Effector memory CD4-positive, alpha-beta T cell (primary cell): ENCODE data around the gene PNPLA2.
A peak's percentile ranks its signal among the peaks of the same experiment; 100 is the strongest.

Source experiments
- DNase-seq, 3 donors: peaks; one replicate each; pipeline ENCODE4 v3.0.0-alpha.2; 2020
- H3K27ac ChIP-seq: 2 replicates; pipeline ENCODE4 v1.7.0; 2013; ENCODE audit warnings: mild to moderate bottlenecking, low read length, moderate library complexity; ENCODE audit not compliant: insufficient read depth, poor library complexity, severe bottlenecking
- H3K27me3 ChIP-seq: replicated peaks from 2 replicates; pipeline ENCODE4 v1.7.0; 2013; ENCODE audit warnings: mild to moderate bottlenecking, low read length; ENCODE audit not compliant: insufficient read depth, control insufficient read depth, poor library complexity, severe bottlenecking
- H3K36me3 ChIP-seq: 2 replicates; pipeline ENCODE4 v1.7.0; 2013; ENCODE audit warnings: mild to moderate bottlenecking, low read length, moderate library complexity; ENCODE audit not compliant: control insufficient read depth, insufficient read depth
- H3K4me1 ChIP-seq: 2 replicates; pipeline ENCODE4 v1.7.0; 2013; ENCODE audit warnings: low read length, mild to moderate bottlenecking; ENCODE audit not compliant: control insufficient read depth, insufficient read depth, poor library complexity, severe bottlenecking
- H3K4me3 ChIP-seq: 2 replicates; pipeline ENCODE4 v1.7.0; 2013; ENCODE audit warnings: low read length, low read depth, mild to moderate bottlenecking; ENCODE audit not compliant: insufficient read depth, poor library complexity, severe bottlenecking
- H3K9me3 ChIP-seq: 2 replicates; pipeline ENCODE4 v1.7.0; 2013; ENCODE audit warnings: mild to moderate bottlenecking, low read length, moderate library complexity; ENCODE audit not compliant: control insufficient read depth

PNPLA2 gene

GRCh38 chr11:839280-839623 lies 20.5 kb downstream of the PNPLA2 start:
- Histone ChIP-seq H3K4me1 (peaks cover 19% of the 10 kb centered on the region), H3K4me3 (no peak overlapping the region), H3K27ac (no peak overlapping the region), H3K36me3 (peaks cover 13% of the 10 kb centered on the region), H3K27me3 (no peaks in the 10 kb centered on the region), H3K9me3 (no peaks in the 10 kb centered on the region)
- DNase-seq, result no peak

GRCh38 chr11:839875-840617 lies 21.3 kb downstream of the PNPLA2 start:
- Histone ChIP-seq H3K27ac (no peak overlapping the region), H3K4me1 (peaks cover 19% of the 10 kb centered on the region)

GRCh38 chr11:841981-842369 lies 23.3 kb downstream of the PNPLA2 start:
- Histone ChIP-seq H3K4me3 (peak overlapping the region; percentile 60), H3K4me1 (peaks cover 19% of the 10 kb centered on the region), H3K9me3 (no peaks in the 10 kb centered on the region), H3K27ac (peak overlapping the region; percentile 83), H3K36me3 (peaks cover 13% of the 10 kb centered on the region), H3K27me3 (no peaks in the 10 kb centered on the region)
- DNase-seq, result no peak

More at GRCh38 chr11:839875-840617, 21.3 kb downstream of the PNPLA2 start:
- Histone ChIP-seq H3K36me3 (peaks cover 13% of the 10 kb centered on the region), H3K27me3 (no peaks in the 10 kb centered on the region), H3K4me3 (no peak overlapping the region), H3K9me3 (no peaks in the 10 kb centered on the region)
- no peak for DNase-seq

- DNase-seq, result peak; percentile 73 to 78 (median 74)
- H3K27ac ChIP-seq, result peak within 1 kb of the TSS; percentile 83
- no peaks in the 10 kb centered on the region for H3K9me3 ChIP-seq
- peaks cover 10% of the 10 kb centered on the region for H3K36me3 ChIP-seq
- H3K4me1 ChIP-seq, result peaks cover 19% of the 10 kb centered on the region
- H3K27me3 ChIP-seq, result no peaks in the 10 kb centered on the region
- H3K4me3 ChIP-seq, result peak within 1 kb of the TSS; percentile 60
Measured at GRCh38 chr11:842370-843002, 23.8 kb downstream of the PNPLA2 start, which contains the start of the genes POLR2L and TSPAN4. TSS of gene POLR2L (minus strand) at chr11:842529. CDS start at chr11:842508, 21 bp downstream. TSS of gene TSPAN4 (plus strand) at chr11:842852. CDS start at chr11:850305, 7,453 bp downstream.

GRCh38 chr11:843086-843734 lies 24.5 kb downstream of the PNPLA2 start:
- peak overlapping the region; percentile 60 for H3K4me3 ChIP-seq
- no peaks in the 10 kb centered on the region for H3K27me3 ChIP-seq
- H3K27ac ChIP-seq, result no peak overlapping the region
- peaks cover 10% of the 10 kb centered on the region for H3K36me3 ChIP-seq
- DNase-seq, result no peak
- no peaks in the 10 kb centered on the region for H3K9me3 ChIP-seq
- peaks cover 20% of the 10 kb centered on the region for H3K4me1 ChIP-seq

- Histone ChIP-seq H3K27me3 (peaks cover 7% of the 10 kb centered on the region), H3K27ac (no peak overlapping the region), H3K4me3 (peak overlapping the region; percentile 60), H3K9me3 (no peaks in the 10 kb centered on the region), H3K4me1 (peaks cover 28% of the 10 kb centered on the region), H3K36me3 (peaks cover 10% of the 10 kb centered on the region)
- no peak for DNase-seq
Measured at GRCh38 chr11:843818-844692, 25.3 kb downstream of the PNPLA2 start.

GRCh38 chr11:844693-845644 lies 26.3 kb downstream of the PNPLA2 start:
- Histone ChIP-seq H3K36me3 (peaks cover under 1% of the 10 kb centered on the region), H3K27ac (no peak overlapping the region), H3K27me3 (peaks cover 13% of the 10 kb centered on the region), H3K9me3 (no peaks in the 10 kb centered on the region), H3K4me3 (no peak overlapping the region), H3K4me1 (peaks cover 31% of the 10 kb centered on the region)
- no peak for DNase-seq

- DNase-seq, result no peak
- Histone ChIP-seq H3K36me3 (no peaks in the 10 kb centered on the region), H3K27me3 (peaks cover 21% of the 10 kb centered on the region), H3K27ac (no peak overlapping the region), H3K4me1 (peaks cover 29% of the 10 kb centered on the region), H3K9me3 (no peaks in the 10 kb centered on the region), H3K4me3 (no peak overlapping the region)
Measured at GRCh38 chr11:845872-846495, 27.3 kb downstream of the PNPLA2 start.
